Measurements from ENCODE around the gene OR13H1.

DNA sequence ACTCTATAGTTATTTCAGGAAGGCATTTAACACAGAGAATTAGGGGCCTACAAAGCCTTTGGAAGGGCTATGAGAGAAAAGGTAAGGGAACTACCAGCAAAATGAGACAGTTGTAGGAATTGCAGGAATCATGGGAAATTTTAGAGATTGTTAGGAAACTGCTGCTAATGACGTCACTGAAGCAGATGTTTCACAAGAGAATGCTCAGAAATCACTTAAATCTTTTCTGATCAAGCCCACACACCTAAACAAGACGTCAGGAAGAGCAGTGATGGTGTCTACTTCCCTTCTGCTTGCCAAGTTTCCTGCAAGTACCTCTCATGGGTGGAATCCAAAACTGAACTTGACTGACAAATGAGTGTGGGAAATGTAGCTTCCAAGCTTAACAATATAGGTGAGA, 5.1 kb downstream of the OR13H1 start:
- TF ChIP-seq, protein P1, sequence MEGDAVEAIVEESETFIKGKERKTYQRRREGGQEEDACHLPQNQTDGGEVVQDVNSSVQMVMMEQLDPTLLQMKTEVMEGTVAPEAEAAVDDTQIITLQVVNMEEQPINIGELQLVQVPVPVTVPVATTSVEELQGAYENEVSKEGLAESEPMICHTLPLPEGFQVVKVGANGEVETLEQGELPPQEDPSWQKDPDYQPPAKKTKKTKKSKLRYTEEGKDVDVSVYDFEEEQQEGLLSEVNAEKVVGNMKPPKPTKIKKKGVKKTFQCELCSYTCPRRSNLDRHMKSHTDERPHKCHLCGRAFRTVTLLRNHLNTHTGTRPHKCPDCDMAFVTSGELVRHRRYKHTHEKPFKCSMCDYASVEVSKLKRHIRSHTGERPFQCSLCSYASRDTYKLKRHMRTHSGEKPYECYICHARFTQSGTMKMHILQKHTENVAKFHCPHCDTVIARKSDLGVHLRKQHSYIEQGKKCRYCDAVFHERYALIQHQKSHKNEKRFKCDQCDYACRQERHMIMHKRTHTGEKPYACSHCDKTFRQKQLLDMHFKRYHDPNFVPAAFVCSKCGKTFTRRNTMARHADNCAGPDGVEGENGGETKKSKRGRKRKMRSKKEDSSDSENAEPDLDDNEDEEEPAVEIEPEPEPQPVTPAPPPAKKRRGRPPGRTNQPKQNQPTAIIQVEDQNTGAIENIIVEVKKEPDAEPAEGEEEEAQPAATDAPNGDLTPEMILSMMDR (IDR thresholded peaks at IDR 0.05; ENCODE audit: insufficient read depth, low read length, poor library complexity, severe bottlenecking): no peak
- TF ChIP-seq EZH2phosphoT487 (conservative IDR thresholded peaks at IDR 0.05; ENCODE audit: low read length): no peak
